Measurements from ENCODE around the gene MESD.
A peak's percentile ranks its signal among the peaks of the same experiment; 100 is the strongest.

Gene MESD

DNA sequence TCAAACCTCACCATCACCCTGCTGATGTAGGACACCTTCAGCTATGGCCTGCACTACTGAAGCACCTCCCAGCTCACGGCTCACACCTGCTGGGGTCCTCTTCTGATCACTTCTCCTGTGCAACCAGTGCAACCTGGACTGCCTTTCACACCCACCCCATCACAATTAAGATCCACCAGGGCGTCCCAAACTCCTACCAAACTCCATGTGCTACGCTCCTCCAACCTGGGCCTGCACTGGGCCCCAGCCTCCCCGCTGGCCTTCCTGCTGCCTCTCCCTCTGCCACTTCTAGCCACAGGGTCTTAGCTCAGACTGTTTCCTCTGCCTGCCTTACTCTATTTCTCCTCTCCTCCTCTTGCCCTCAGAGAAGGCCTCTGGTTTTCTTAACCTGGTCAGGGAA, 12.8 kb downstream of the MESD start:
- Histone ChIP-seq H3K36me3 (ENCODE audit: control insufficient read depth in 1 of 2, insufficient read depth in 2 of 2, low read depth in 1 of 2, low read length in 2 of 2) (peaks cover 22 to 38% of the 10 kb centered on the region in 2 experiments), H3K9me3 (ENCODE audit: control insufficient read depth, low read length) (no peaks in the 10 kb centered on the region), H4K8ac (ENCODE audit: low read length) (no peak overlapping the region), H2BK15ac (ENCODE audit: low read depth, poor library complexity, severe bottlenecking) (no peak overlapping the region), H3K9ac (ENCODE audit: low read length) (no peak overlapping the region), H3K4me3 (ENCODE audit: insufficient read depth in 1 of 2, low read depth in 1 of 2, low read length in 2 of 2) (no peak overlapping the region), H2BK5ac (ENCODE audit: low read depth, low read length, poor library complexity, severe bottlenecking) (no peak overlapping the region), H2AFZ (ENCODE audit: low read depth, low read length) (no peak overlapping the region), H3K27me3 (ENCODE audit: control insufficient read depth in 1 of 2, insufficient read depth in 1 of 2, low read length in 2 of 2) (no peaks in the 10 kb centered on the region), H3K4ac (ENCODE audit: low read depth in 1 of 2, low read length in 2 of 2) (no peak overlapping the region), H2BK12ac (ENCODE audit: low read length in 2 of 2) (no peak overlapping the region), H2BK120ac (ENCODE audit: low read depth, low read length) (no peak overlapping the region), H3K4me2 (ENCODE audit: low read length, poor library complexity, severe bottlenecking) (no peak overlapping the region), H4K91ac (ENCODE audit: low read length) (peak overlapping the region; percentile 27), H3K18ac (ENCODE audit: low read depth in 1 of 2, low read length in 2 of 2) (no peak overlapping the region), H3K4me1 (ENCODE audit: control insufficient read depth, insufficient read depth, low read depth, low read length) (peaks cover 2% of the 10 kb centered on the region), H3K23ac (ENCODE audit: low read length in 2 of 2) (no peak overlapping the region), H3K79me1 (replicated peaks; ENCODE audit: low read length, poor library complexity, severe bottlenecking) (peaks cover 42% of the 10 kb centered on the region), H2AK5ac (ENCODE audit: low read length, severe bottlenecking) (no peak overlapping the region), H3K14ac (ENCODE audit: low read length in 2 of 2) (no peak overlapping the region), H3K27ac (ENCODE audit: low read length, poor library complexity, severe bottlenecking) (no peak overlapping the region)
- 89% methylated on average over 4 of the region's 4 CpGs for WGBS
- DNase-seq: no peak

DNA sequence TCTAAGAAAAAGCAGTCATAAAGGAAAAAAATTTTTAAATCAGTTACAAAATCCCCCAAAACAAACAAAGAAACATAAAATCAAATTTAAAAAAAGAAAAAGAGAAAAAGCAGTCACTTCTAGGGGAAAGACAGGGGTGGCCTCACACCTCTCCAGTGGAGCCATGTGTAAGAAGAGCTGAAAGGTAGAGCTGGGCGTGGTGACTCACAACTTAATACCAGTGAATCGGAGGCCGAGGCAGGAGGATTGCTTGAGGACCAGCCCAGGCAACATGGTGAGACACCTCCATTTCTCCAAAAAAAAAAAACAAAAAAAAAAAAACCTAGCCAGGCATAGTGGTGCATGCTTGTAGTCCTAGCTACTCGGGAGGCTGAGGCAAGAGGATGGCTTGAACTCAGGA, 14.7 kb downstream of the MESD start:
- Histone ChIP-seq H2AK5ac (ENCODE audit: low read length, severe bottlenecking) (no peak overlapping the region), H2BK12ac (ENCODE audit: low read length in 2 of 2) (no peak overlapping the region), H3K23ac (ENCODE audit: low read length in 2 of 2) (no peak overlapping the region), H4K8ac (ENCODE audit: low read length) (no peak overlapping the region), H3K4me1 (ENCODE audit: control insufficient read depth, insufficient read depth, low read depth, low read length) (peaks cover 2% of the 10 kb centered on the region), H3K9ac (ENCODE audit: low read length) (no peak overlapping the region), H3K27ac (ENCODE audit: low read length, poor library complexity, severe bottlenecking) (no peak overlapping the region), H2BK5ac (ENCODE audit: low read depth, low read length, poor library complexity, severe bottlenecking) (no peak overlapping the region), H3K4ac (ENCODE audit: low read depth in 1 of 2, low read length in 2 of 2) (no peak overlapping the region), H3K18ac (ENCODE audit: low read depth in 1 of 2, low read length in 2 of 2) (no peak overlapping the region), H3K36me3 (ENCODE audit: control insufficient read depth in 1 of 2, insufficient read depth in 2 of 2, low read depth in 1 of 2, low read length in 2 of 2) (peaks cover 21 to 32% of the 10 kb centered on the region in 2 experiments), H2BK120ac (ENCODE audit: low read depth, low read length) (no peak overlapping the region), H4K91ac (ENCODE audit: low read length) (no peak overlapping the region), H3K79me1 (replicated peaks; ENCODE audit: low read length, poor library complexity, severe bottlenecking) (peaks cover 37% of the 10 kb centered on the region), H3K27me3 (ENCODE audit: control insufficient read depth in 1 of 2, insufficient read depth in 1 of 2, low read length in 2 of 2) (no peaks in the 10 kb centered on the region), H2BK15ac (ENCODE audit: low read depth, poor library complexity, severe bottlenecking) (no peak overlapping the region), H3K4me2 (ENCODE audit: low read length, poor library complexity, severe bottlenecking) (no peak overlapping the region), H3K14ac (ENCODE audit: low read length in 2 of 2) (no peak overlapping the region), H3K9me3 (ENCODE audit: control insufficient read depth, low read length) (no peaks in the 10 kb centered on the region), H2AFZ (ENCODE audit: low read depth, low read length) (no peak overlapping the region), H3K4me3 (ENCODE audit: insufficient read depth in 1 of 2, low read depth in 1 of 2, low read length in 2 of 2) (no peak overlapping the region)
- 92% methylated on average over 2 of the region's 4 CpGs for WGBS
- no peak for DNase-seq

DNA sequence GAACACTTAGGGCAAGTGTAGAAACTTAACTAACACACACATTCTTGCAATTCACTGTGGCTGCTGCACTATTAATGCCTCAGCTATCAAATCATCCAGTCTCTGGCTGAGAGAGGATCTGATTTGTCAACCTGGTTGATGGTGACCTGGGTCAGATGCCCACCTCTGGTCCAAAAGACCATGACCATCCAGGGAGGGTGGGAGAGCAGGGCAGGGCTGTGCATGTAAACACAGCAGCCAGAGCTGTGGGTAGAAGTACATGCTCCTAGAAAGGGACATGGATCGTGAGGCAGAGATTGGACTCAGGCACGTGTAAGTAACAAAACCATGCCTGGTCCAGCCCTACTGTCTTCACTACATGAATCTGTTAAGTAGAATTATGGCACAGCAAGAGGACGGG, 17.3 kb downstream of the MESD start:
- H3K4me1 ChIP-seq (ENCODE audit: control insufficient read depth, insufficient read depth, low read depth, low read length): peaks cover 10% of the 10 kb centered on the region
- H3K79me1 ChIP-seq (replicated peaks; ENCODE audit: low read length, poor library complexity, severe bottlenecking): peaks cover 26% of the 10 kb centered on the region
- no peaks in the 10 kb centered on the region for H3K27me3 ChIP-seq (ENCODE audit: control insufficient read depth in 1 of 2, insufficient read depth in 1 of 2, low read length in 2 of 2)
- H2BK15ac ChIP-seq (ENCODE audit: low read depth, poor library complexity, severe bottlenecking): no peak overlapping the region
- no peak overlapping the region for H2AK5ac ChIP-seq (ENCODE audit: low read length, severe bottlenecking)
- H2BK120ac ChIP-seq (ENCODE audit: low read depth, low read length): no peak overlapping the region
- H3K14ac ChIP-seq (ENCODE audit: low read length in 2 of 2): no peak overlapping the region
- H4K8ac ChIP-seq (ENCODE audit: low read length): no peak overlapping the region
- H4K91ac ChIP-seq (ENCODE audit: low read length): no peak overlapping the region
- H2BK12ac ChIP-seq (ENCODE audit: low read length in 2 of 2): no peak overlapping the region
- no peak overlapping the region for H2BK5ac ChIP-seq (ENCODE audit: low read depth, low read length, poor library complexity, severe bottlenecking)
- H3K9ac ChIP-seq (ENCODE audit: low read length): no peak overlapping the region
- no peak overlapping the region for H3K18ac ChIP-seq (ENCODE audit: low read depth in 1 of 2, low read length in 2 of 2)
- DNase-seq: no peak
- H3K4ac ChIP-seq (ENCODE audit: low read depth in 1 of 2, low read length in 2 of 2): no peak overlapping the region
- H3K4me2 ChIP-seq (ENCODE audit: low read length, poor library complexity, severe bottlenecking): no peak overlapping the region
- no peak overlapping the region for H3K4me3 ChIP-seq (ENCODE audit: insufficient read depth in 1 of 2, low read depth in 1 of 2, low read length in 2 of 2)
- no peak overlapping the region for H2AFZ ChIP-seq (ENCODE audit: low read depth, low read length)
- H3K27ac ChIP-seq (ENCODE audit: low read length, poor library complexity, severe bottlenecking): no peak overlapping the region
- no peak overlapping the region for H3K23ac ChIP-seq (ENCODE audit: low read length in 2 of 2)
- H3K36me3 ChIP-seq (ENCODE audit: control insufficient read depth in 1 of 2, insufficient read depth in 2 of 2, low read depth in 1 of 2, low read length in 2 of 2): peaks cover 8 to 28% of the 10 kb centered on the region in 2 experiments
- WGBS: 97% methylated on average over 3 of the region's 3 CpGs
- H3K9me3 ChIP-seq (ENCODE audit: control insufficient read depth, low read length): no peaks in the 10 kb centered on the region

DNA sequence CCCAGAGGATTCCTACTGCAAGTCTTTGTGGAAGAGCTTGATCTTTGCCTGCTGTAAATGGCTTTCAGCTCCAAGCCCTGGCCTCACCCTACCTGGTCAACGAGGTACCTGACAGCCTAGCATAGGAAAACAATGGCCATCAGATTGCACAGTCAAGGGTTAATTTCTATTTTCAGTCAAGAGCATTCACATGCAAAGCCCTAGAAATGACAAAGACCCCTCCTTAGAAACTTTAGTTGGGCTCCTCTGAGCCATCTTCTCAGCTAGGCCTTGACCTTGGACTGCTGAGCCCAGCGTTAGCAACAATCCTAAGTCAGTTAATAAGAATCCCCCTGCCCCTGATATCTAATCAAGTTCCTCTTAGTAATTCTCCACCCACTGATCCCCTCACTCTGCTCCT, 18.5 kb downstream of the MESD start:
- no peaks in the 10 kb centered on the region for H3K9me3 ChIP-seq (ENCODE audit: control insufficient read depth, low read length)
- WGBS: 37% methylated on average over 2 of the region's 2 CpGs
- no peak for DNase-seq

More for the DNA sequence above, 18.5 kb downstream of the MESD start:
- Histone ChIP-seq H3K4me3 (ENCODE audit: insufficient read depth in 1 of 2, low read depth in 1 of 2, low read length in 2 of 2) (no peak overlapping the region), H2BK12ac (ENCODE audit: low read length in 2 of 2) (no peak overlapping the region), H3K14ac (ENCODE audit: low read length in 2 of 2) (no peak overlapping the region), H2BK120ac (ENCODE audit: low read depth, low read length) (no peak overlapping the region), H2AK5ac (ENCODE audit: low read length, severe bottlenecking) (no peak overlapping the region), H2BK15ac (ENCODE audit: low read depth, poor library complexity, severe bottlenecking) (no peak overlapping the region), H3K4me1 (ENCODE audit: control insufficient read depth, insufficient read depth, low read depth, low read length) (peaks cover 15% of the 10 kb centered on the region), H3K18ac (ENCODE audit: low read depth in 1 of 2, low read length in 2 of 2) (no peak overlapping the region), H2AFZ (ENCODE audit: low read depth, low read length) (no peak overlapping the region), H3K4ac (ENCODE audit: low read depth in 1 of 2, low read length in 2 of 2) (no peak overlapping the region), H3K23ac (ENCODE audit: low read length in 2 of 2) (no peak overlapping the region), H2BK5ac (ENCODE audit: low read depth, low read length, poor library complexity, severe bottlenecking) (no peak overlapping the region), H3K79me1 (replicated peaks; ENCODE audit: low read length, poor library complexity, severe bottlenecking) (peaks cover 21% of the 10 kb centered on the region), H3K27ac (ENCODE audit: low read length, poor library complexity, severe bottlenecking) (no peak overlapping the region), H3K27me3 (ENCODE audit: control insufficient read depth in 1 of 2, insufficient read depth in 1 of 2, low read length in 2 of 2) (no peaks in the 10 kb centered on the region), H3K9ac (ENCODE audit: low read length) (no peak overlapping the region), H3K4me2 (ENCODE audit: low read length, poor library complexity, severe bottlenecking) (no peak overlapping the region), H3K36me3 (ENCODE audit: control insufficient read depth in 1 of 2, insufficient read depth in 2 of 2, low read depth in 1 of 2, low read length in 2 of 2) (peaks cover 8 to 31% of the 10 kb centered on the region in 2 experiments), H4K91ac (ENCODE audit: low read length) (no peak overlapping the region), H4K8ac (ENCODE audit: low read length) (no peak overlapping the region)
